Measurements from ENCODE around the gene LRMDA.

DNA sequence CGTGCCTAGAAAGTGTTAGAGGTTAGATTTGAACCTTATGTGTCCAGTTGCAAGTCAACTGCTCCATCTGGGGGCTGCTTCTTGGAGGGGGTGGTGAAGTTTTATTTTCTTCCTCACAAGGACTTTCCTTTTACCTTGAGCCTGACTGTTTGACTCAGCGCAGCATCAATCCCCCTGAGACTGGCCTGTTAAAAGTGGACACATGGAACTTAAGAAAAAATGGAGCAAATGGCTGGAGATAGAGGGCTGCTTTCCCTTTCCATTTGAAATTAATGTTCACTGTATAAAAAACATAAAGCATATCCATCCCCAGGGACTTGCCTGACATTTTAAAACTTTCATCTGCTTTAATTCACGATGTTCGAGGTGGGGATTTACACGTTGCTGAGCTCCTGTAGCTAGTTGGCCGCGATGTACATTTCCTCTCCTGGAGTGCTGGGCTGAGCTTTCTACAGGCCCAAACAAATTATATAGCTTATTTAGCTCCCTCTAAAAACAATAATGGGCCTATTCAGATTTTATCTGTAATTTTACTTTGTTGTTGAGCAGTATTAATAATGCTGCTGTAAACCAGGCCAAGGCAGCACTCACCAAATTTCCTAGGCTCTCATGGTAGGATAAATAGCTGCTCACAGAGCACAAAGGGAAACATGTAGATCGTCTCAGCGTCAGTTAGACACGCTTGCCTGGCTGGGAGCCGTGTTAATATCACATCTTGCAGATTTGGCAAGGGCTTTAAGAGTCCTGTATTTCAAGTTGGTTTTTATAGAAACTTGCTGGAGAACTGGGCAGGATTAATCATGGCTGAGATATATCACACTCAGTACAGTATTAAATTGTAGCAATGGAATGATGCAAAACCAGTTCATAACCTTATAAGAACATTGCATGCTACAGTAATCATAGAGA is 251.5 kb downstream of the LRMDA start:
- TF ChIP-seq, protein P1, sequence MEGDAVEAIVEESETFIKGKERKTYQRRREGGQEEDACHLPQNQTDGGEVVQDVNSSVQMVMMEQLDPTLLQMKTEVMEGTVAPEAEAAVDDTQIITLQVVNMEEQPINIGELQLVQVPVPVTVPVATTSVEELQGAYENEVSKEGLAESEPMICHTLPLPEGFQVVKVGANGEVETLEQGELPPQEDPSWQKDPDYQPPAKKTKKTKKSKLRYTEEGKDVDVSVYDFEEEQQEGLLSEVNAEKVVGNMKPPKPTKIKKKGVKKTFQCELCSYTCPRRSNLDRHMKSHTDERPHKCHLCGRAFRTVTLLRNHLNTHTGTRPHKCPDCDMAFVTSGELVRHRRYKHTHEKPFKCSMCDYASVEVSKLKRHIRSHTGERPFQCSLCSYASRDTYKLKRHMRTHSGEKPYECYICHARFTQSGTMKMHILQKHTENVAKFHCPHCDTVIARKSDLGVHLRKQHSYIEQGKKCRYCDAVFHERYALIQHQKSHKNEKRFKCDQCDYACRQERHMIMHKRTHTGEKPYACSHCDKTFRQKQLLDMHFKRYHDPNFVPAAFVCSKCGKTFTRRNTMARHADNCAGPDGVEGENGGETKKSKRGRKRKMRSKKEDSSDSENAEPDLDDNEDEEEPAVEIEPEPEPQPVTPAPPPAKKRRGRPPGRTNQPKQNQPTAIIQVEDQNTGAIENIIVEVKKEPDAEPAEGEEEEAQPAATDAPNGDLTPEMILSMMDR (conservative IDR thresholded peaks at IDR 0.05; ENCODE audit: low read length): no peak
- no peak for TF ChIP-seq EZH2phosphoT487 (IDR thresholded peaks at IDR 0.05; ENCODE audit: borderline replicate concordance, low read depth, low read length)

All from OCI-LY7 (cell line).